ENCODE measurements around the gene NABP1.

The NABP1 gene, protein sequence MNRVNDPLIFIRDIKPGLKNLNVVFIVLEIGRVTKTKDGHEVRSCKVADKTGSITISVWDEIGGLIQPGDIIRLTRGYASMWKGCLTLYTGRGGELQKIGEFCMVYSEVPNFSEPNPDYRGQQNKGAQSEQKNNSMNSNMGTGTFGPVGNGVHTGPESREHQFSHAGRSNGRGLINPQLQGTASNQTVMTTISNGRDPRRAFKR

GRCh38 chr2:191677646-191678436, at the start of gene NABP1:
Gene NABP1 (plus strand): TSS chr2:191678136. CDS start chr2:191678615, 479 bp downstream.
- peaks cover 43% of the 10 kb centered on the region for H3K36me3 Mint-ChIP-seq (ENCODE audit: insufficient read depth)
- H3K4me1 Mint-ChIP-seq = peaks cover 65% of the 10 kb centered on the region
- H3K9me3 Mint-ChIP-seq = no peaks in the 10 kb centered on the region
- H3K27ac Mint-ChIP-seq (ENCODE audit: low read depth) = peak within 1 kb of the TSS; percentile 98
- ATAC-seq (replicated peaks; ENCODE audit: extremely low read depth, poor library complexity, severe bottlenecking) (peak; percentile 79), DNase-seq (ENCODE audit: low spot score in 2 of 2) (peak; percentile 97 to 98)
- H3K27me3 Mint-ChIP-seq = no peaks in the 10 kb centered on the region
- peak within 1 kb of the TSS; percentile 92 for H3K4me3 Mint-ChIP-seq

GRCh38 chr2:191629001-191629453, 48.9 kb upstream of the NABP1 start:
- DNase-seq (ENCODE audit: low spot score in 2 of 2) = no peak
- Mint-ChIP-seq H3K9me3 (no peaks in the 10 kb centered on the region), H3K4me3 (peak overlapping the region; percentile 5), H3K4me1 (peaks cover 24% of the 10 kb centered on the region), H3K36me3 (ENCODE audit: insufficient read depth) (peaks cover 5% of the 10 kb centered on the region), H3K27ac (ENCODE audit: low read depth) (no peak overlapping the region), H3K27me3 (no peaks in the 10 kb centered on the region)
- ATAC-seq (replicated peaks; ENCODE audit: extremely low read depth, poor library complexity, severe bottlenecking) = no peak

- Mint-ChIP-seq H3K9me3 (no peaks in the 10 kb centered on the region), H3K4me1 (peaks cover 15% of the 10 kb centered on the region), H3K27me3 (no peaks in the 10 kb centered on the region), H3K4me3 (no peak overlapping the region), H3K36me3 (ENCODE audit: insufficient read depth) (peaks cover 5% of the 10 kb centered on the region), H3K27ac (ENCODE audit: low read depth) (no peak overlapping the region)
- DNase-seq (ENCODE audit: low spot score in 2 of 2) (no peak), ATAC-seq (replicated peaks; ENCODE audit: extremely low read depth, poor library complexity, severe bottlenecking) (no peak)
These were observed 47.8 kb upstream of the NABP1 start for GRCh38 chr2:191629976-191630712.

DNA sequence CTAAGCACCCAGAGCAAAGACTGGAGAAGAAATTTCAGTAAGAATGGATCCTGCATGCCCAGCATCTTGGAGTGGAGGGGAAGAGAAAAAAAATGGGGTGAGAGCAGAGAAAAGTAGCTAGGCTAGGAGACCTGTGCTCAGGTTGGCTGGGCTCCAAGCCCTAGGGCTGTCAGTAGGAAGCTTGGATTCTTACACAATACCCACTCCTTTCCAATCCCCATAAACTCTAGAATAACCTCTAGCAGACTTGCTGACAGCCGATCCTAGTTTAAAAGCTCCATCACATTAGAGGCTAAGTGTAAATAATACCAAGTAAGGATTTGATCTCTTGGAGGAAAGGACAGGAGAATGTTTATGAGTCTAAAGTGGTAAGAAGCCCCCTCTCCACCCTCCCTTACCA, 46.2 kb upstream of the NABP1 start:
- ATAC-seq (replicated peaks; ENCODE audit: extremely low read depth, poor library complexity, severe bottlenecking) = no peak
- H3K27me3 Mint-ChIP-seq = no peaks in the 10 kb centered on the region

GRCh38 chr2:191632426-191632825, 45.5 kb upstream of the NABP1 start:
- Mint-ChIP-seq H3K9me3 (no peaks in the 10 kb centered on the region), H3K27ac (ENCODE audit: low read depth) (no peak overlapping the region), H3K4me3 (no peak overlapping the region), H3K36me3 (ENCODE audit: insufficient read depth) (peaks cover 5% of the 10 kb centered on the region), H3K4me1 (peaks cover 24% of the 10 kb centered on the region), H3K27me3 (no peaks in the 10 kb centered on the region)
- no peak for ATAC-seq (replicated peaks; ENCODE audit: extremely low read depth, poor library complexity, severe bottlenecking)
- DNase-seq (ENCODE audit: low spot score in 2 of 2) = no peak

More for the DNA sequence above, 46.2 kb upstream of the NABP1 start:
- no peak overlapping the region for H3K4me3 Mint-ChIP-seq
- no peak overlapping the region for H3K27ac Mint-ChIP-seq (ENCODE audit: low read depth)
- H3K4me1 Mint-ChIP-seq = peaks cover 18% of the 10 kb centered on the region
- H3K36me3 Mint-ChIP-seq (ENCODE audit: insufficient read depth) = peaks cover 5% of the 10 kb centered on the region
- no peaks in the 10 kb centered on the region for H3K9me3 Mint-ChIP-seq
- no peak for DNase-seq (ENCODE audit: low spot score in 2 of 2)

- Mint-ChIP-seq H3K4me3 (no peak overlapping the region), H3K4me1 (peaks cover 36% of the 10 kb centered on the region), H3K36me3 (ENCODE audit: insufficient read depth) (no peaks in the 10 kb centered on the region), H3K27me3 (no peaks in the 10 kb centered on the region), H3K27ac (ENCODE audit: low read depth) (no peak overlapping the region), H3K9me3 (no peaks in the 10 kb centered on the region)
- ATAC-seq (replicated peaks; ENCODE audit: extremely low read depth, poor library complexity, severe bottlenecking) = no peak
- DNase-seq (ENCODE audit: low spot score in 2 of 2) = no peak
These were observed 43.1 kb upstream of the NABP1 start for GRCh38 chr2:191634791-191635190.

- Mint-ChIP-seq H3K4me1 (peaks cover 41% of the 10 kb centered on the region), H3K36me3 (ENCODE audit: insufficient read depth) (no peaks in the 10 kb centered on the region), H3K9me3 (no peaks in the 10 kb centered on the region), H3K27ac (ENCODE audit: low read depth) (no peak overlapping the region), H3K27me3 (no peaks in the 10 kb centered on the region), H3K4me3 (no peak overlapping the region)
- DNase-seq (ENCODE audit: low spot score in 2 of 2) (no peak), ATAC-seq (replicated peaks; ENCODE audit: extremely low read depth, poor library complexity, severe bottlenecking) (no peak)
These were observed 42.4 kb upstream of the NABP1 start for GRCh38 chr2:191635333-191636234.

GRCh38 chr2:191636235-191636543, 41.7 kb upstream of the NABP1 start:
- H3K4me3 Mint-ChIP-seq = no peak overlapping the region
- no peaks in the 10 kb centered on the region for H3K27me3 Mint-ChIP-seq
- DNase-seq (ENCODE audit: low spot score in 2 of 2) (no peak), ATAC-seq (replicated peaks; ENCODE audit: extremely low read depth, poor library complexity, severe bottlenecking) (no peak)
- H3K4me1 Mint-ChIP-seq = peaks cover 45% of the 10 kb centered on the region
- no peak overlapping the region for H3K27ac Mint-ChIP-seq (ENCODE audit: low read depth)
- H3K36me3 Mint-ChIP-seq (ENCODE audit: insufficient read depth) = no peaks in the 10 kb centered on the region
- H3K9me3 Mint-ChIP-seq = no peaks in the 10 kb centered on the region

- H3K4me1 Mint-ChIP-seq = peaks cover 45% of the 10 kb centered on the region
- H3K9me3 Mint-ChIP-seq = no peaks in the 10 kb centered on the region
- H3K4me3 Mint-ChIP-seq = no peak overlapping the region
- no peak for ATAC-seq (replicated peaks; ENCODE audit: extremely low read depth, poor library complexity, severe bottlenecking)
- H3K27me3 Mint-ChIP-seq = no peaks in the 10 kb centered on the region
- no peak overlapping the region for H3K27ac Mint-ChIP-seq (ENCODE audit: low read depth)
- no peaks in the 10 kb centered on the region for H3K36me3 Mint-ChIP-seq (ENCODE audit: insufficient read depth)
- DNase-seq (ENCODE audit: low spot score in 2 of 2) = no peak
These were observed 41.4 kb upstream of the NABP1 start for GRCh38 chr2:191636586-191636985.

DNA sequence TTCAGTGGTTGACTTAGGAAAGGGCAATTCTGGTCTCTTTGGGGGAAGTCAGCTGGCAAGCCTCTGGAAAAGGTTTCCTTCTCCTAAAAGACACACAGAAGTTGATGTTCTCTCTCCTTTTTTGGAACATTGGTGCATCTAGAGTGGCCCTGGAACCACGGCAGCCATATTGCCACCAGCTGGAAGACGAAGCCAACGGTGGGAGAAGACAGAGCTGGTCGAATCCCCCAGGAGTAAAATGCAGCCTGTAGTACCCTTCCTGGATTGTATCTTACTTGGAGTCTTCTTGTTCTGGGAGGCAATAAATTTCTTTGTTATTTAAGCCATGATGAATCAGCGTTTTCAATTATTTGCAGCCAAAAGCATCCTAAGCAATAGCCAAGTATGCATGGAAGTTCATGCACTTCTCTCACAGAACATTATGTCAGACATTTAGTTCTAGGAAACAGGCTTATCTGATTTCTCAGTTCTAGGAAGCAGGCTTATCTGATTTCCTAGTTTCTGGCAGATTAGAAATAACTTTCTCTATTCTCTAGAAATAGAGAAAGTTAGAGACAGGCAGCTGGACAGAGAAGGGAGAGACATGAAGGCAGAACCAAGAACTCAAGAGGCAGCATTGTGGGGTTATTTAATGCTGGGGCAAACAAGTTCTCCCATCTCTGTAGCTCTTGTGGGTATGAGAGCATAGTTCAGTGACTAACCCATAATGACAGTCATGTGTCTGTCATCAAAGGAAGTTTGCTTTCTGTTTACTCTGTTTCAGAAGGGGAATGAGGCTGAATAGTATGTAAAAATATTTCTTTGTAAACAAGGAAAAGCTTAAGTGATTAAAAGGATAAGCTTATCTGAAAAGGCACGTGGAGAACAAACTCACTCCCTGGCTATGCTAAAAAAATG, 40.5 kb upstream of the NABP1 start:
- no peaks in the 10 kb centered on the region for H3K36me3 Mint-ChIP-seq (ENCODE audit: insufficient read depth)
- peaks cover 45% of the 10 kb centered on the region for H3K4me1 Mint-ChIP-seq
- ATAC-seq (replicated peaks; ENCODE audit: extremely low read depth, poor library complexity, severe bottlenecking) (peak; percentile 89), DNase-seq (ENCODE audit: low spot score in 2 of 2) (no peak)
- H3K27me3 Mint-ChIP-seq = no peaks in the 10 kb centered on the region
- peak overlapping the region; percentile 59 for H3K4me3 Mint-ChIP-seq
- H3K27ac Mint-ChIP-seq (ENCODE audit: low read depth) = peak overlapping the region; percentile 96
- no peaks in the 10 kb centered on the region for H3K9me3 Mint-ChIP-seq

GRCh38 chr2:191638079-191638801, 39.7 kb upstream of the NABP1 start:
- peak overlapping the region; percentile 59 for H3K4me3 Mint-ChIP-seq
- peaks cover 45% of the 10 kb centered on the region for H3K4me1 Mint-ChIP-seq
- H3K27ac Mint-ChIP-seq (ENCODE audit: low read depth) = peak overlapping the region; percentile 96
- ATAC-seq (replicated peaks; ENCODE audit: extremely low read depth, poor library complexity, severe bottlenecking) = peak; percentile 24
- no peaks in the 10 kb centered on the region for H3K27me3 Mint-ChIP-seq
- no peaks in the 10 kb centered on the region for H3K9me3 Mint-ChIP-seq
- no peaks in the 10 kb centered on the region for H3K36me3 Mint-ChIP-seq (ENCODE audit: insufficient read depth)
- DNase-seq (ENCODE audit: low spot score in 2 of 2) = no peak

All from central memory CD8-positive, alpha-beta T cell (primary cell).